Eye (tissue), 1 donor: ENCODE measurements around the gene PNPLA5.
"Not testable (repeated sequence)": the region's sequence is repeated elsewhere in the genome, so short reads cannot be mapped to it uniquely, and the experiment has no call there.

ENCODE experiments used
- DNase-seq: peaks from one replicate; pipeline ENCODE4 v3.0.0-alpha.2; 2015

PNPLA5 gene, protein sequence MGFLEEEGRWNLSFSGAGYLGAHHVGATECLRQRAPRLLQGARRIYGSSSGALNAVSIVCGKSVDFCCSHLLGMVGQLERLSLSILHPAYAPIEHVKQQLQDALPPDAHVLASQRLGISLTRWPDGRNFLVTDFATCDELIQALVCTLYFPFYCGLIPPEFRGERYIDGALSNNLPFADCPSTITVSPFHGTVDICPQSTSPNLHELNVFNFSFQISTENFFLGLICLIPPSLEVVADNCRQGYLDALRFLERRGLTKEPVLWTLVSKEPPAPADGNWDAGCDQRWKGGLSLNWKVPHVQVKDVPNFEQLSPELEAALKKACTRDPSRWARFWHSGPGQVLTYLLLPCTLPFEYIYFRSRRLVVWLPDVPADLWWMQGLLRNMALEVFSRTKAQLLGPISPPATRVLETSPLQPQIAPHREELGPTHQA

DNA sequence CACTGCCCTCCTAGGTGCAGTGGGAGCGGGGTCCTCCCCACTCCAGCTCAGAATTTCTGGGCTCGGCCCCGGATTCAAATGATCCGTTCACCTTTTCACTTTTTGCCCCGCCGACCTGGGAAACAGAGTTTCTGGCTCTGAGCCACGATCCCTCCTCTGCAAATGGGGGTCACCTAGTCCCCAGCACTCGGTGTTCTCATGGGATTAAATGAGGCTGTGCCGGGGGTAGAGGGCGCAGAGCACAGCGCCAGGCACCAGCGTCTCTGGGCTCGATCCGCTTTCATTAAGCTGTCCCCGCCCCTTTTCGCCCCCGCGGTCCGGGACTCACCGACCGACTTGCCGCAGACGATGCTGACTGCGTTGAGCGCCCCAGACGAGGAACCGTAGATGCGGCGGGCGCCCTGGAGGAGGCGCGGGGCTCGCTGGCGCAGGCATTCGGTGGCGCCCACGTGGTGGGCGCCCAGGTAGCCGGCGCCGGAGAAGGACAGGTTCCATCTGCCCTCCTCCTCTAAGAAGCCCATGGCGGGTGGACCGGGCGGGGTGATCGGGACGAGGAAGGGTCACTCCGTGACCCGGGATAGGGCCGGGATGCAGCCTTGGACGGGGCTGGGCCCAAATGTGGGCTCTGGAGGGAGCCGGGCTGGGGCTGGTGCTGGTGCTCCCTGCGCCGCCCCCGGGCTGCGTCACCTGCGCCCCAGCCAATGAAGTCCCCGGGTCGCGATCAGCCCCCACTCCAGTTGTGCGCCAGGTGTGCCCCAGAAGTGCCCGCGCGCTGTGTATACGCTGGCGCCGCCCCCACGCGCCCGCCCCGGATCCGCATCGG lies at the start of gene PNPLA5:
Gene PNPLA5 (minus strand): TSS at position 654 of the 823 bp plus-strand sequence. CDS start 133 bp downstream, at position 521.
- DNase-seq: peak; percentile 14

DNA sequence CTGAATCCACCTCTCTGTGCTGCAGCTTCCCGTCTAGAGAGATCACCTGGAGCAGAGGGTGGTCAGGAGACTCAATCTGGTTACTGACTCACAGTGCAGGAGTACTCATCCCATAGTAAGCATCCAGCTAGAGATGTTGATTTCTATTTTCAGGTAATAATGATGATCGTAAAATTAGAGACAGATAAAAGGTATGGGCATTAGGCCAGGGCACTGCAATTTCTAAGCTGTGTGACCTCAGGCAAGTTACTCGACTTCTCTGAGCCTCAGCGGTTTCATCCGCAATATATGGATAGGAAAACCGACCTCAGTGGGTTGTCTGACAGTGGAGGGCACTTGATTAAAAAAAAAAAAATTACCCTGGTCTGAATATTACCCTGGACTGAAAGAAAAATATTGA lies 49.6 kb upstream of the PNPLA5 start:
- no peak for DNase-seq

DNA sequence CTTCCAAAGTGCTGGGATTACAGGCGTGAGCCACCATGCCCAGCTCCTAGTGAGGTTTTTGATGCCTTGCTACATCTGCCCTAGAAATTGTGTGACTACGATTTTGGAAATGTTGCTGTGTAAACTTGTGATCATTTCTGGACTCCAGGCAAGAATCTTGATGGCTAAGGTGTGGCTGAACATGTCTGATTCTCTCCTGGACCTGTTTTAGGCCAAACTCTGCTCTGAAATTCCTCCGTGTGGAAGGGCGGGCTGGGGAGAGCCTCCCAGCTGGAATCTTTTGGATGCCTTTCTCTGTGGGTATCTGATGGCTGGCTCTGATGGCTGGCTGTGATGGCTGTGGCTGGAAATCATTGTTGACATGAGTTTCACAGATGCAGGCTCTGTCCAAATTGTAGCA lies 40.0 kb upstream of the PNPLA5 start:
- DNase-seq: no peak

DNA sequence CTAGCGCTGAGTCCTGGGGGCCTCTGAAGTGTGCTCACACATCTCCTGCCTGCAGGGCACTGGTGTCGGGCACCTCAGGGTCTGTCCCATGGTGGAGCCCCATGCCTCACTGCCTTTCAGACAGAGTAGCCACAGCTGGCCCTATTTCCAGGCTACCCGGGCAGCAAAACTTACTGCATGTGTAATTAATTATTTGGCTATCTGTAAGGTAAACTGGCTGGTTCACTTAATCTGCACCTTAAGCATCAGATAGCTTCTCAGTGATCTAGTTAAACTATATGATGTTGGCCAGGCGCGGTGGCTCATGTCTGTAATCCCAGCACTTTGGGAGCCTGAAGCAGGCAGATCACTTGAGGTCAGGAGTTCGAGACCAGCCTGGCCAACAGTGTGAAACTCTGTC lies 37.1 kb upstream of the PNPLA5 start:
- no peak for DNase-seq

DNA sequence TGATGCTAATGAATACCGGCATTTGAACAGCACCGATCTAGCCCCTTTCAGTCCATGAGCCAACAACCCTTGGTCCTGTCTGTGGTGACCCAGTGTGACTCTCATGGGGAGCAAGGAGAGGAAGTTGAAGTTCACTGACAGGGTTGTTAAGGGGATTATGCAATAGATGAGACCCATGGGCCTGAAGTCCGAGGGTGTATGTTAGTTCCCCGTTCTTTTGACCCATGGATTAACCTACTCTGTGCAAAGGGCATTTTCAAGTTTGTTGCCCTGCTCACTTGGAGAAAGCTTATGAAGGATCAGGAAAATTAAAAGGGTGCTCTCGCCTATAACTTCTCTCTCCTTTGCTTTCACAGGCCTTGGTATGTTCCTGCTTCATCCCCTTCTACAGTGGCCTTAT lies 36.7 kb upstream of the PNPLA5 start:
- DNase-seq: no peak

DNA sequence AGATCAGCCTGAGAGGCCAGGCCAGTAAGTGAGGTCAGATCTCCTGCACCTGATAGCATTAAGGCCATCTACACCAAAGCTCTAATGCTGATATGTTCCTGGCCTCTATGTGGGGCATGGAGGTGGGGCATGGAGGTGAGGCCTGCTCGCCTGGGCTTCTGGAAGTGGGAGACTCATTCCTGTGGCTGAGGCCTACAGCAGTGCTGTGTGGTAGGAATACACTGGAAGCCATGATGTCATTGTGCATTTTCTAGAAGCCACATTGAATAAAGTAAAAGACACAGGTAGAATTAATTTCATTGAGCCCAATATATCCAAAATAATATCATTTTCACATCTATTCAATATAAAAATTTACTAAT lies 34.5 kb upstream of the PNPLA5 start:
- DNase-seq: no peak

DNA sequence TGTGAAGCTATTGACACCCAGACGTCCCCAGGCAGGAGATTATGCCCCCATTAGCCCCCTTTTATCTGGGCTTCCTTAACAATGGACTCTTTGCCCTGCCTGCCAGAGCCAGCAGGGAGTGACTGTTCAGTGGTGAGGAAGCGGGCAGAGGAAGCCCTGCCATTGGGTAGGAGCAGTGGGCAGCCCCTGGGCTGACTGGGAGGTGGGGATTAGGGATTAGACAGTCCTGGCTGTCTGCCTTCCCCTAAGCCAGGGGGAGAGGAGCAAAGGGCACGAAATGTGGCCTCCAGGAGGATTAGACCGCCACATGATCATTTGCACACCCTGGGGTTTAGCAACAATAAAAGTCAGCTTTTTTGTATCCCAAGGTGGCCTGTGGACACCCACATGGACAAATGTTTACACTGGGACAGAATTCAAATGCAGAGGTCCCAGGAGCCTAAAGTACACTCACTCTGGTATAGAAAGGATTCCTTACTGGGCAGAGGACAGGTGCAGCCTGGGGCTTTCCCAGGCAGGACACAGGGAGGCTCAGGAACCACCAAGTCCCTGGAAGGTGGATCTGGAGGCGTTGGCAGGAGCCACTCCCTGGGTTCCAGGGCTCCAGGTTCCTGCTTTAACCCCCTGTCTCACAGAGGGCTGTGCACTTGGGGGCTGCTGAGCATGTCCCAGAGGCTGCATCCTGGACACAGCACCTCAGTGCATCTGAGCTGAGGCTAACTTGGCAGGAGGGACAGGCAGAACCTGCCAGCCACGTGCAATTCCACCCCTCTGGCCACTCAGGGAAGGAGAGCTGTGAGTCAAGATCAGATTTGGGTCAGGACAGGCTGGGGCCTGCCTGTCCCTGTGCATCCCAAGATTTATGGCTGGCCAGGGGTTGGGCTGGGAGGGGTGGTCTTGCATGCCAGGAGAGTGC lies 33.9 kb upstream of the PNPLA5 start:
- peak; percentile 63 for DNase-seq

DNA sequence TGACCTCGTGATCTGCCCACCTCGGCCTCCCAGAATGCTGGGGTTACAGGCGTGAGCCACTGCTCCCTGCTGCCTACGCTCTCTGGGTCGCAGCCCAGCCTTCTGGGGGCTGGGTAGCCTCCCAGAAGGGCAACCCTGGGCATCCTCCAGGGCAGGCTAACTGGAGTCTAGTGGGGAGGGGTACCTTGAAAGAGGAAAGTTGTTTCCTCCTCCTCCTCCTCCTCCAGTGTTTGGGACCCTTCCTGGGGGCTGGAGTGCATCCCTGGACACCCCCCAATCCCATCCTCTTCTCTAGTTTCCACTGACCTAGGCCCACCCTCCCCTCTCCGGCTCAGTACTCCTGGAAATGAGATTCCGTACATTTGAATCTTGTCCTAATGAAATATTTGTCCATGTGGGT lies 33.1 kb upstream of the PNPLA5 start:
- DNase-seq: no peak

DNA sequence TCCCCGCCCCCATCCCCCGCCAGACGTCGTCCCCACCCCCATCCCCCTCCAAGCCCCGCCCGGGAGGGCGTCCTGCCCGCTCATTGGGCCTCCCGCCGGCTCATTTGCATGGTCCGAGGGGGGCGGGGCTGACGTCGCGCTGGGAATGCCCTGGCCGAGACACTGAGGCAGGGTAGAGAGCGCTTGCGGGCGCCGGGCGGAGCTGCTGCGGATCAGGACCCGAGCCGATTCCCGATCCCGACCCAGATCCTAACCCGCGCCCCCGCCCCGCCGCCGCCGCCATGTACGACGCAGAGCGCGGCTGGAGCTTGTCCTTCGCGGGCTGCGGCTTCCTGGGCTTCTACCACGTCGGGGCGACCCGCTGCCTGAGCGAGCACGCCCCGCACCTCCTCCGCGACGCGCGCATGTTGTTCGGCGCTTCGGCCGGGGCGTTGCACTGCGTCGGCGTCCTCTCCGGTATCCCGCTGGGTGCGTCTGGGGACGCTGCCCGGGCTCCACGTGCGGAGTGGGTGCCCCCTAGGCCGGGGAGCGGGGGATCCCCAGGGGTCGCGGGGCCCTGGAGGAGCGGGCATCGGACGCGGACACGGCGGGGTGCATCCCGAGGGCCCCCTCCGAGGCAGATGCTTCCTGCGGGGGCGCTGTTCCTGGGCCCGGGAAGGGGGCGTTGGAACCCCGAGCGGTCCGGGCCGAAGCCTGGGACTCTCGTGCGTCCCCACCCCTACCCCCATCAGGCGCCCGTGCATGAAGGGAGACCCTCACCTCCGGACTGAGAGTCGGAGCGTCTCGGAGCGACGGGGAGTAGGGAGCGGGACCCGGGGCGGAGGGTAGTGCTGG lies 32.0 kb upstream of the PNPLA5 start, which contains the start of gene PNPLA3:
Gene PNPLA3 (plus strand): TSS at position 175 of the 834 bp plus-strand sequence. CDS start 107 bp downstream, at position 282.
- DNase-seq: peak; percentile 97

DNA sequence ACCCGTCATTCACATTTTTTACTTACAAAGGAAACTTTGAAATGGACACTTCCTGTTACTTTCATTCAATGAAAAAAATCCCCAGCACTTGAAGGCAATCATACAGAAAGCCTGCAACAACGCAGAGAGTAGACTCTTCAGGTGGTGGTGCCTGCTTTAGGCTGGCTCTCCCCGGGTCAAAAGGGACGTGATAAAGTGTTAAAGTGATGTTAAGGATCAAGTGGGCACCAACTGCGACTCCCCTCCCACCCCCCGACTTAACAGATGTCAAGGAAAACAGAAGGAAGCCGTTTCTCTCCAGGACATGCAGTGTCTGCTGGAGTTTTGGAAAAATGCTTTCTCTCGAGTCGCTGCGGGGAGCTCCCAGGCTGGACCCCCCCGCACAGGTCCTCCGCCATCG lies 31.4 kb upstream of the PNPLA5 start:
- peak; percentile 82 for DNase-seq

DNA sequence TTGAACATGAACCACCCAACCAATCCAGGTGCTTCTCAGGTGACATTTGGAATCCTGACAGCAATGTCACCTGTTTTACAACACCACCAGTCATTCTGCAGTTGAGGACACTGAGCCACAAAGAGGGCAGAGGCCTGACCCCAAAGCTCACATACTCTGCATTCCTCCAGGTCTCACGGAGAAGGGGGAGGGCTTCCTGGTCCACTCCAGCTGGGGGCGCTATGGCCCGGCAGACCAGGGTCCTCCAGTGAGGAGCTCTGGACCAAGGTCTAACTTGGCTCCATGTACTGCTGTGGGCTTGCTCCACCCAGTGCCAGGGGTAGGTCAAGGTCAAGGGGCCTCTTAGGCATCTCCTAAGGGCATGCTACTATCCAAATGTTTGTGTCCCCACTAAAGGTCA lies 30.3 kb upstream of the PNPLA5 start:
- DNase-seq: no peak

DNA sequence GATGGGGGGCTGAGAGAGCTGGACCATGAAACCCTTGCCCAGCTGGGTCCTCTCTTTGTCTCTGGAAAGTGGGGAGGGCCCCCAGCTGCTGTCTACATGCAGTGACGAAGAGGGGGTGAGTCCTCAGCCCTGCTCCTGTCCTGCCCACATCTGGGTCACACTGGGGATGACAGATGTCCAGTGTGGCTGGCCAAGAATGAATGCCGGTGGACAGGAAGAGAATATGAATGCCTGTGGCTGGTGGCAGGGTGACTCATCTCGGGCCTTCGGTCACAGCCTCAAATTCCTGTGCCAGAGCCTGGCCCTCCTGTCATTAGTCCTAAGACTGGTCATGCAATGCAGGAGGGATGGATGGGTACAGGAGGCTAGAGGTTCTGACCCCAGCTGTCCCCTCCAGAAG lies 29.6 kb upstream of the PNPLA5 start:
- DNase-seq: peak; percentile 32

DNA sequence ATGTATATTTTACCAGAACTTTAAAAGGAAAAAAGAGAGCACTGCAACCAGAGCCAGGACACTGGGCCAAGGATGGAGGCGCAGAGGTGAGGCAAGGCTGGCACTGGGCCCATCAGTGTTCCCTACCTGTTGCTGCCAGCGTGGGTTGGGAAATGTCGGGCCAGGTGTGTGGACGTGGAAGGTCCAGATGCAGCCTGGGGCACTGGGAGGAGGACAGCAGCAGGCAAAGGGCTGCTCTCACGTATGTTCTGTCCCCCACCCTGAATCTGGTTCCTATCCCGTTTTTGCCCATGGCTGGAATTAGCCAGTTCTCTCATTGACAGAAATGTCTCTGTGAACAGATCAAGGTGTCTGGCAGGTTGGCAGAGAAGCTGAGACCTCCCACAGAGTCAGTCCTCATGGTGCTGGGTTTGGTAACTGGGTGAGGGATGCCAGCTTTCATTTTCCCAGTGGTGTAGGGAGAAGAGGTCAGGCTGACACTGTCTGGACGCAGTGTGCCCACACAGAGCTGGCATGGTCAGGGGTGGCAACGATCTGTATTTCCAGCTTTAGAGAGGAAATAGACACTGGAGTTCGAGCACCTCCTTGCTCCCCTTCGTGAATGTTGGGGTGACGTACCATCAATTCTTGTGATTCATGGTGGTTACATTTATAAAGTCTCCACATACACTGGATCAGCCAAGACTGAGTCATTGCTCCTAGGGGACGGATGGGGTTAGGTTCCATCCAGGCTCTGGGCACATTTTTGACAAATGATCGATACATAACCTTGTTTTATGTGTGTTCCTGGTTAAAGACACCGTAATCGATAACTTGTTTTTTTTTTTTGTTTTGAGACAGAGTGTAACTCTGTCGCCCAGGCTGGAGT lies 27.5 kb upstream of the PNPLA5 start:
- no peak for DNase-seq

DNA sequence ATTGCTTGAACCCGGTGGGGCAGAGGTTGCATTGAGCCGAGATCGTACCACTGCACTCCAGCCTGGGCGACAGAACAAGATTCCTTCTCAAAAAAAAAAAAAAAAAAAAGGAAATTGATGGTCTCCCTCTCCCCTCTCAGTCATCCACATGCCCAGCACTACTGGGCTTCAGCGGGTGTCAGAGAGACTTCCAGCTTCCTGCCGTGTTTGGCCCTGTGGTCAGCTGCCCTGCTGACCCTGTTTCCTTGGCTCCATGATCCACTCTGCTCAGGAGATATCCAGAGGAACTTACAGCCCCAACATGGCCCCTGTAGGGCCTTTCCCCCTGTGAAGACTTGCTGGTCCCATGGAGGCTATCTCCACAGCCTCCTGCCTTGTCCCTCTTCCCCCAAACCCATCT lies 25.7 kb upstream of the PNPLA5 start:
- no peak for DNase-seq

DNA sequence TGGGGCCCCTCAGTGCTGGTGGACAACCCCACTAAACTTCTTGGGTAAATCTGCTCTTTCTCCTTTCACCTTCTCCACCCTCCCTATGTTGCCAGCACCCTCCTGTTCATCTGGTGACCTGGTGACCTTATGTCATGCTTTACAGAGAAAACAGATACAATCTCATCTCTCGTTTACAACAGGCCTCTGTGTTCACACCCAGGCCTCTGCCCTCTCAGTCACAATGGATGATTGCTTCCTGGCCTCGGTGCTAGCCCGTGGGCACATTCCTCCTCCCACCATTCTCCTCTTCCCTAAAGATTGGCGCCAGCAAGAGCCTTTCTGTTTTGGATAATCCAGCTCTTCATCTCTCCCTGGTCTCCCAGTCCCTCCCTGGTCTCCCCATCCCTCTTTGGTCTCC lies 19.5 kb upstream of the PNPLA5 start:
- DNase-seq: no peak

DNA sequence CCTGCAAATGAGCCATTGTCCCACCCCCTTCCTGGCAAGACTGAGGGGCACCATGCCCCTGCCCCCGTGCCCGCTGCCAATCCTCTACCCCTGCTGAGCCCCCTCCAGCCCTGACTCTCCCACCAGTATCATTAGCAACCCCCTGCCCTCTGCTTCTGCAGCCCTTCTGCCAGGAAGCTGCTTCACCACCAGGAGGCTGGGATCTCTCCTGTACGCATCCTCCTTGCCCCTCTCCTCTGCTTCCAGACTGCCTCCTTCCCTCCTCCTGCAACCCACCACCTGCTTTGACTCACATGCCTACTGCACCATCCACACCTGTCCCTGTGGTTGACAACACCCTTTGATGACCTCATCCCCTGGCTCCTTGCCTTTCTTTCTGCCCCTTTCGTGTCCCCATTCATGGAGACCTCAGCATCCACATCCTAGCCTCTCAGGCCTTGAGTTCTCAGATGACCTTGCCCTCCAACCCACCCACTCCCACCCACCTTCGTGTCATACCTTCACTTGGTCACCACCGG lies 18.4 kb upstream of the PNPLA5 start:
- DNase-seq: no peak

DNA sequence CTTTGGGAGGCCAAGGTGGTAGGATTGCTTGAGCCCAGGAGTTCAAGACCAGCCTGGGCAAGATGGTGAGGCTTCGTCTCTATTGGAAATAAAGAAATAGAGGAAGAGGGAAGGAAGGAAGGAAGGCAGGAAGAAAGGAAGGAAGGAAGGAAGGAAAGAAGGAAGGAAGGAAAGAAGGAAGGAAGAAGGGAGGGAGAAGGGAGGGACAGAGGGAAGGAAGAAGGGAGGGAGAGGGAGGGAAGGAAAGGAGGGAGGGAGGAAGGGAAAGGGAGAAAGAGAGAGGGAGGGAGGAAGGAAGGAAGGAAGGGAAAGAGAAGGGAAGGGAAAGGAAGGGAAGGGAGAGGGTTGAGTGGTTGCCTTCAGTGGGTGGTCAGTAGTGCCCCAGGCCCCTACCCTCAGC lies 17.9 kb upstream of the PNPLA5 start:
- no peak for DNase-seq

DNA sequence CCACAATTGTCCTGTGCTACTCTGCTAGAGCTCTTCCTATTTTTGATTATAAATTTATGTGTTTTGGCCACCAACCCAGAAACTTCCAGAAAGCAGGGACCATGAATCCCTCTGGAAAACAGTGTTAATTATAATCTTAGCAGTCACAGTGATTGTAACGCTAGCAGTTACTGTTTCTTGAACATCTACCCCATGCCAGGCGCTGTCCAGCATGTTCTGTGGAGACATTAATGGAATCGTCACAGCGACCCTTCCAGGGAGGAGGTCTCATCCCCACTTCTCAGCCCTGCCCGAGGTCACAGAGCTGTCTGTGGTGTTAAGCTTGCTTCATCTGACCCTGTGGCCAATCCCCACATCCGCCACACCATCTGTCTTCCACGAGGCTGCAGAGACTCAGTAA lies 13.9 kb upstream of the PNPLA5 start:
- no peak for DNase-seq

DNA sequence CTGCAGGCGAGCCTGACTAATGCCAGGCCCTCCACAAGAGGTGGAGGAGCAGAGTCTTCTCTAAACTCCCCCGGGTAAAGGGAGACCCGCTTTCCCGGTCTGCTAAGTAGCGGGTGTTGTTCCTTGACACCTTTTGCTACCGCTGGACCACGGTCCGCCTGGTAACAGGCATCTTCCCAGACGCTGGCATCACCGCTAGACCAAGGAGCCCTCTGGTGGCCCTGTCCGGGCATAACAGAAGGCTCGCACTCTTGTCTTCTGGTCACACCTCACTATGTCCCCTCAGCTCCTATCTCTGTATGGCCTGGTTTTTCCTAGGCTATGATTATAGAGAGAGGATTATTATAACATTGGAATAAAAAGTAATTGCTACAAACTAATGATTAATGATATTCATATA lies 12.6 kb upstream of the PNPLA5 start:
- not testable (repeated sequence) for DNase-seq

DNA sequence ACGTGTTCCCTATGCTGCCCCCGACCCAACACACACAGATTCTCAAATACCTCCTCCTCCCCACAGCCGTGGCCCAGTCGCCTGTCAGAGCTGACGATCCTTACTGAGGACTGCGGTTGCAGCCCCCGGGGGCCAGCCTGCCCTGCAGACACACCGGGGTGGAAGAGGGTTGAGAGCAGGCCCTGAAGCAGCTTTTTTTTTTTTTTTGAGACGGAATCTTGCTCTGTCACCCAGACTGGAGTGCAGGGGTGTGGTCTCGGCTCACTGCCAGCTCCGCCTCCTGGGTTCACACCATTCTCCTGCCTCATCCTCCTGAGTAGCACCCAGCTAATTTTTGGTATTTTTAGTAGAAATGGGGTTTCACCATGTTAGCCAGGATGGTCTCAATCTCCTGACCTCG lies 11.2 kb upstream of the PNPLA5 start:
- DNase-seq: not testable (repeated sequence)
